ENCODE data around the gene EDDM3A. TPM values are rescaled to one million over a fixed set of nuclear protein-coding genes. Genes with fewer than 3 reads are reported as not detected.

The EDDM3A gene
- polyA plus RNA-seq, 1 donor from 2014 or later, result not detected

GRCh38 chr14:20750194-20750593 lies 4.5 kb downstream of the EDDM3A start:
- Histone ChIP-seq H3K27me3 (ENCODE audit: insufficient read depth, low read depth, low read length) (no peaks in the 10 kb centered on the region), H3K9me3 (ENCODE audit: low read length) (no peaks in the 10 kb centered on the region), H3K36me3 (ENCODE audit: insufficient read depth, low read length) (no peaks in the 10 kb centered on the region), H3K4me3 (ENCODE audit: low read length) (no peak overlapping the region), H2AFZ (ENCODE audit: low read depth, low read length) (no peak overlapping the region), H3K9me2 (ENCODE audit: insufficient read depth, low read length) (no peaks in the 10 kb centered on the region), H3K4me2 (ENCODE audit: low read length) (no peak overlapping the region), H3K27ac (ENCODE audit: low read length) (no peak overlapping the region), H3K9ac (ENCODE audit: low read length) (no peak overlapping the region), H3F3A (ENCODE audit: insufficient read depth, low read length, poor library complexity, severe bottlenecking) (no peaks in the 10 kb centered on the region), H4K20me1 (ENCODE audit: insufficient read depth) (no peaks in the 10 kb centered on the region), H3K79me2 (replicated peaks; ENCODE audit: insufficient read depth, low read length) (no peaks in the 10 kb centered on the region)
- TF ChIP-seq MXI1 (conservative IDR thresholded peaks at IDR 0.05; ENCODE audit: poor library complexity, severe bottlenecking) (no peak), EP300 (conservative IDR thresholded peaks at IDR 0.05; ENCODE audit: poor library complexity, severe bottlenecking) (no peak), REST (IDR thresholded peaks at IDR 0.05; ENCODE audit: borderline replicate concordance) (no peak), POLR2AphosphoS5 (IDR thresholded peaks at IDR 0.05) (no peak), RAD21 (conservative IDR thresholded peaks at IDR 0.05) (no peak), EZH2 (IDR thresholded peaks at IDR 0.05; ENCODE audit: borderline replicate concordance, insufficient read depth, low read length, poor library complexity, severe bottlenecking) (no peak), TAF1 (IDR thresholded peaks at IDR 0.05; ENCODE audit: low read depth) (no peak), SMC3 (conservative IDR thresholded peaks at IDR 0.05; ENCODE audit: poor library complexity) (no peak)
- TF ChIP-seq, protein P1, sequence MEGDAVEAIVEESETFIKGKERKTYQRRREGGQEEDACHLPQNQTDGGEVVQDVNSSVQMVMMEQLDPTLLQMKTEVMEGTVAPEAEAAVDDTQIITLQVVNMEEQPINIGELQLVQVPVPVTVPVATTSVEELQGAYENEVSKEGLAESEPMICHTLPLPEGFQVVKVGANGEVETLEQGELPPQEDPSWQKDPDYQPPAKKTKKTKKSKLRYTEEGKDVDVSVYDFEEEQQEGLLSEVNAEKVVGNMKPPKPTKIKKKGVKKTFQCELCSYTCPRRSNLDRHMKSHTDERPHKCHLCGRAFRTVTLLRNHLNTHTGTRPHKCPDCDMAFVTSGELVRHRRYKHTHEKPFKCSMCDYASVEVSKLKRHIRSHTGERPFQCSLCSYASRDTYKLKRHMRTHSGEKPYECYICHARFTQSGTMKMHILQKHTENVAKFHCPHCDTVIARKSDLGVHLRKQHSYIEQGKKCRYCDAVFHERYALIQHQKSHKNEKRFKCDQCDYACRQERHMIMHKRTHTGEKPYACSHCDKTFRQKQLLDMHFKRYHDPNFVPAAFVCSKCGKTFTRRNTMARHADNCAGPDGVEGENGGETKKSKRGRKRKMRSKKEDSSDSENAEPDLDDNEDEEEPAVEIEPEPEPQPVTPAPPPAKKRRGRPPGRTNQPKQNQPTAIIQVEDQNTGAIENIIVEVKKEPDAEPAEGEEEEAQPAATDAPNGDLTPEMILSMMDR (IDR thresholded peaks at IDR 0.05; ENCODE audit: poor library complexity, severe bottlenecking), result no peak

GRCh38 chr14:20751963-20752562 lies 6.4 kb downstream of the EDDM3A start:
- H3K27ac ChIP-seq (ENCODE audit: low read length), result no peak overlapping the region
- no peak overlapping the region for H3K9ac ChIP-seq (ENCODE audit: low read length)
- no peak overlapping the region for H3K4me2 ChIP-seq (ENCODE audit: low read length)
- H4K20me1 ChIP-seq (ENCODE audit: insufficient read depth), result no peaks in the 10 kb centered on the region
- no peaks in the 10 kb centered on the region for H3K36me3 ChIP-seq (ENCODE audit: insufficient read depth, low read length)
- H3K4me3 ChIP-seq (ENCODE audit: low read length), result no peak overlapping the region
- H3K79me2 ChIP-seq (replicated peaks; ENCODE audit: insufficient read depth, low read length), result no peaks in the 10 kb centered on the region
- no peak overlapping the region for H2AFZ ChIP-seq (ENCODE audit: low read depth, low read length)
- TF ChIP-seq, protein P1 (IDR thresholded peaks at IDR 0.05; ENCODE audit: poor library complexity, severe bottlenecking), result no peak
- no peak for TF ChIP-seq EP300 (conservative IDR thresholded peaks at IDR 0.05; ENCODE audit: poor library complexity, severe bottlenecking)
- TF ChIP-seq RAD21 (conservative IDR thresholded peaks at IDR 0.05), result no peak
- no peak for TF ChIP-seq REST (IDR thresholded peaks at IDR 0.05; ENCODE audit: borderline replicate concordance)
- TF ChIP-seq POLR2AphosphoS5 (IDR thresholded peaks at IDR 0.05), result no peak
- TF ChIP-seq EZH2 (IDR thresholded peaks at IDR 0.05; ENCODE audit: borderline replicate concordance, insufficient read depth, low read length, poor library complexity, severe bottlenecking), result no peak
- TF ChIP-seq SMC3 (conservative IDR thresholded peaks at IDR 0.05; ENCODE audit: poor library complexity), result no peak
- TF ChIP-seq MXI1 (conservative IDR thresholded peaks at IDR 0.05; ENCODE audit: poor library complexity, severe bottlenecking), result no peak
- TF ChIP-seq TAF1 (IDR thresholded peaks at IDR 0.05; ENCODE audit: low read depth), result no peak
- no peaks in the 10 kb centered on the region for H3F3A ChIP-seq (ENCODE audit: insufficient read depth, low read length, poor library complexity, severe bottlenecking)
- H3K27me3 ChIP-seq (ENCODE audit: insufficient read depth, low read depth, low read length), result no peaks in the 10 kb centered on the region
- H3K9me3 ChIP-seq (ENCODE audit: low read length), result no peaks in the 10 kb centered on the region
- no peaks in the 10 kb centered on the region for H3K9me2 ChIP-seq (ENCODE audit: insufficient read depth, low read length)
